ENCODE measurements around the gene ETV6.

ETV6 gene

DNA sequence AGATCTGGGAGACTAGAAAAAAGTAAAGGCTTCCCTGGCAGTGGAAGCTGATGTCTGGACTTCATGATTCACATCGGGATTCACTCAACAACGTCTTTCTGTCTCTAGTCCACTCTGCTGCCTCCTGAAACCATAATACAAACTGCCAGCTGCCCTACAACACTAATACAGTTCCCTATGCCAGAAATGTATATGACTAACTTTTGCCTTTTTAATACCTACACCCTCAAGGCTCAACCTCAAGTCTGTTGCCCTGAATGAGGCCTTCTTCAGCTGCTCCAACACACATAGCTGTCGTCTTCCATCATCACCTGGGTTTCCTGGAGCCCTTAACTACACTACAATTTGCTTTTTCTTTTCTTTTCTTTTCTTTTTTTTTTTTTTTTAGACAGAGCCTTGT, 238.6 kb downstream of the ETV6 start:
- Histone ChIP-seq H3K36me3 (ENCODE audit: insufficient read depth, insufficient read length, low read length) (peaks cover 51% of the 10 kb centered on the region), H3K9ac (ENCODE audit: insufficient read length, low read depth) (no peak overlapping the region), H3K9me3 (ENCODE audit: insufficient read depth, low read length) (no peaks in the 10 kb centered on the region), H3K4me3 (ENCODE audit: insufficient read length, low read depth) (no peak overlapping the region), H3K4me1 (ENCODE audit: insufficient read depth, insufficient read length) (peaks cover 3% of the 10 kb centered on the region), H3K27me3 (ENCODE audit: insufficient read depth, insufficient read length) (no peaks in the 10 kb centered on the region)
- TF ChIP-seq ZNF274 (IDR thresholded peaks at IDR 0.05; ENCODE audit: low read depth, low read length) (no peak), SUZ12 (IDR thresholded peaks at IDR 0.05; ENCODE audit: extremely low read depth, insufficient read depth, insufficient read length) (no peak), YY1 (IDR thresholded peaks at IDR 0.05; ENCODE audit: insufficient read depth, insufficient read length) (no peak)
- DNase-seq (ENCODE audit: low read depth, low spot score) = no peak

DNA sequence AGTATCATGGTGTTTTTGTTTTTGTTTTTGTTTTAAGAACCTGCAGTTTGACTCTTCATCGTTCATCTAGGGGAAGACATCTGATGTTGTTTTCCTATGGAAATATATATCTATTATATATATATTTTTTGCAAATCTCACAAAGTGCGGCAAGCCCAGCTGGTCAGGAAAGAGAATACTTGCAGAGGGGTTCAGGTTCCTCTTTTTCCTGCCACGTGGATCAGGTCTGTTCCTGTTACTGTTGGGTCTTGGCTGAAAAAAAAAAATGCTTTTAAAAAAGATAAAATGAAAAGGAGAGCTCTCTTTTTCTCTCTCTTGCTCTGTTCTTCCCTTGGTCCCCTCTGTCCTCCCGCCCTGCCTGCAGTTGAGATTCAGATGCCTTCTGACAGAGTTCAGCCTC, 241.9 kb downstream of the ETV6 start:
- Histone ChIP-seq H3K4me1 (ENCODE audit: insufficient read depth, insufficient read length) (no peaks in the 10 kb centered on the region), H3K4me3 (ENCODE audit: insufficient read length, low read depth) (no peak overlapping the region), H3K9ac (ENCODE audit: insufficient read length, low read depth) (no peak overlapping the region), H3K36me3 (ENCODE audit: insufficient read depth, insufficient read length, low read length) (peaks cover 48% of the 10 kb centered on the region), H3K27me3 (ENCODE audit: insufficient read depth, insufficient read length) (no peaks in the 10 kb centered on the region), H3K9me3 (ENCODE audit: insufficient read depth, low read length) (no peaks in the 10 kb centered on the region)
- DNase-seq (ENCODE audit: low read depth, low spot score) = no peak
- no peak for TF ChIP-seq YY1 (IDR thresholded peaks at IDR 0.05; ENCODE audit: insufficient read depth, insufficient read length)
- TF ChIP-seq SUZ12 (IDR thresholded peaks at IDR 0.05; ENCODE audit: extremely low read depth, insufficient read depth, insufficient read length) = no peak
- no peak for TF ChIP-seq ZNF274 (IDR thresholded peaks at IDR 0.05; ENCODE audit: low read depth, low read length)

DNA sequence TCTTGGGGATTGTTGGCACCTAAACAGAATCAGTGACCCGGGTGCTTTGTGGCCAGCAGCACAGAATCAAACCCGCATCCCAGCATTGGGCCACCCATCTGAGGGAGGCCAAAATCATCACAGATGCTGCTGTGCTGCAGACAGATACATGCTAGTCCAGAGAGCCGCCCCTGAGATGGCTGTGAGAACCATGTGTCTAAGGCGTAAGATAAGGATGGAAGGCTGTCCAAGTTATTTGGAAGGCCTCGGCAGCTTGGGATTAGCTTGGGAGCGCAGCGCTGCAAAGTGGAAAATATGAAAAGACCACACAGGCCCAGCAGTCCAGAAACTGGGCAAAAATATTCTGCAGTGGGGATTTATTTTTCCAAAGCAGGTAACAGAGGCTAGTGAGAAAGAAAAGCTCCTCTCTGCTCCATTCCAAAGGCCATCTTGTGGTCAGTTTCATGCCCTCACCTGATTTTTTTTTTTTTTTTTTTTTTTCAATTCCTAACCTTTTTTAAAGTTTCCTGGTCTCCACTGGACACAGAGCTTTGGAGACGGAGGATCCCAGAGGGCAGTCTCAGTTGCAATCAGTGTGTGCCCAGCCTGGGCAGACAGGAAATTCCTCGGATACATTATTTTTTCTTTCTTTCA, 242.4 kb downstream of the ETV6 start:
- Histone ChIP-seq H3K27me3 (ENCODE audit: insufficient read depth, insufficient read length) (no peaks in the 10 kb centered on the region), H3K4me1 (ENCODE audit: insufficient read depth, insufficient read length) (no peaks in the 10 kb centered on the region), H3K4me3 (ENCODE audit: insufficient read length, low read depth) (no peak overlapping the region), H3K36me3 (ENCODE audit: insufficient read depth, insufficient read length, low read length) (peaks cover 43% of the 10 kb centered on the region), H3K9me3 (ENCODE audit: insufficient read depth, low read length) (no peaks in the 10 kb centered on the region), H3K9ac (ENCODE audit: insufficient read length, low read depth) (no peak overlapping the region)
- TF ChIP-seq SUZ12 (IDR thresholded peaks at IDR 0.05; ENCODE audit: extremely low read depth, insufficient read depth, insufficient read length) = no peak
- TF ChIP-seq YY1 (IDR thresholded peaks at IDR 0.05; ENCODE audit: insufficient read depth, insufficient read length) = no peak
- no peak for DNase-seq (ENCODE audit: low read depth, low spot score)

DNA sequence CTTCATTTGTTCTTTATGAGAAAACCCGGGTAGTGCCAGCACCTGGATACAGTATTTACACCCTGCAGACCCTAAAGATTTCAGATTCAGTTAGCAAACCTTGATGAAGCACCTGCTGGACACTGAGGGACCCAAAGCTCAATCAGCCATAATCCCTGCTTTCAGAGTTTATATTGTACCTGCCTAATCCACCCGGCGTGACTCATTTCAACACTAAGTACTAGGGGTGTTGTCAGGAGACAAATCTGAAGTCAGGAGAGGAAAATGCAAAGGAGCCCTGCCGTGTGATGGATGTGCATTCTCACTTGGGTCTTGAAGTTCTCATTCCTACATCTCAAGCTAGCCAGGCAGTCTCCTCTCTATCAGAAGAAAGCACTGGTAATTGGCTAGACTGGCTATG, 244.5 kb downstream of the ETV6 start:
- no peaks in the 10 kb centered on the region for H3K27me3 ChIP-seq (ENCODE audit: insufficient read depth, insufficient read length)
- H3K9me3 ChIP-seq (ENCODE audit: insufficient read depth, low read length) = no peaks in the 10 kb centered on the region
- H3K4me1 ChIP-seq (ENCODE audit: insufficient read depth, insufficient read length) = no peaks in the 10 kb centered on the region
- H3K9ac ChIP-seq (ENCODE audit: insufficient read length, low read depth) = no peak overlapping the region
- H3K36me3 ChIP-seq (ENCODE audit: insufficient read depth, insufficient read length, low read length) = peaks cover 30% of the 10 kb centered on the region
- no peak for DNase-seq (ENCODE audit: low read depth, low spot score)
- no peak overlapping the region for H3K4me3 ChIP-seq (ENCODE audit: insufficient read length, low read depth)
- no peak for TF ChIP-seq ZNF274 (IDR thresholded peaks at IDR 0.05; ENCODE audit: low read depth, low read length)
- TF ChIP-seq SUZ12 (IDR thresholded peaks at IDR 0.05; ENCODE audit: extremely low read depth, insufficient read depth, insufficient read length) = no peak
- TF ChIP-seq YY1 (IDR thresholded peaks at IDR 0.05; ENCODE audit: insufficient read depth, insufficient read length) = no peak

DNA sequence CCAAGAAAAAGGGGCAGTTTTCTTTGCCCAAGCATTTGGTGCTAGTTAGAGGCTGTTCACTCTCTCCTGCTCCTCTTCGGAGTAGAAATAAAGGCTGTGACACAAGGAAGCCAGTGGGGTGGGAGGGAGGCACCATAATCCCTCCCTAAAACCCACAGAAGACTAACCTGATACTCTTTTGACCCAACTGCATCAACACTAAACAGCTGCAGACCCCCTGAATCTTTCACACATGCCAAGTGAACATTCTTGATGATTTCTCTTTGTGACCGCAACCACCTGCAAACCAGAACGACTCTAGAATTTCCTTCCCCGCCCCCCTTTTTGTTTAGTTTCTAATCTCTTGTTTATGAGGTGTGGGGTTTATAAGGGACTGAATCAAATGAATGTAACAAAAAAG, 245.4 kb downstream of the ETV6 start:
- Histone ChIP-seq H3K9me3 (ENCODE audit: insufficient read depth, low read length) (no peaks in the 10 kb centered on the region), H3K9ac (ENCODE audit: insufficient read length, low read depth) (no peak overlapping the region), H3K36me3 (ENCODE audit: insufficient read depth, insufficient read length, low read length) (peaks cover 27% of the 10 kb centered on the region), H3K4me3 (ENCODE audit: insufficient read length, low read depth) (no peak overlapping the region), H3K27me3 (ENCODE audit: insufficient read depth, insufficient read length) (no peaks in the 10 kb centered on the region), H3K4me1 (ENCODE audit: insufficient read depth, insufficient read length) (no peaks in the 10 kb centered on the region)
- DNase-seq (ENCODE audit: low read depth, low spot score) = no peak
- TF ChIP-seq YY1 (IDR thresholded peaks at IDR 0.05; ENCODE audit: insufficient read depth, insufficient read length) (no peak), ZNF274 (IDR thresholded peaks at IDR 0.05; ENCODE audit: low read depth, low read length) (no peak), SUZ12 (IDR thresholded peaks at IDR 0.05; ENCODE audit: extremely low read depth, insufficient read depth, insufficient read length) (no peak)

DNA sequence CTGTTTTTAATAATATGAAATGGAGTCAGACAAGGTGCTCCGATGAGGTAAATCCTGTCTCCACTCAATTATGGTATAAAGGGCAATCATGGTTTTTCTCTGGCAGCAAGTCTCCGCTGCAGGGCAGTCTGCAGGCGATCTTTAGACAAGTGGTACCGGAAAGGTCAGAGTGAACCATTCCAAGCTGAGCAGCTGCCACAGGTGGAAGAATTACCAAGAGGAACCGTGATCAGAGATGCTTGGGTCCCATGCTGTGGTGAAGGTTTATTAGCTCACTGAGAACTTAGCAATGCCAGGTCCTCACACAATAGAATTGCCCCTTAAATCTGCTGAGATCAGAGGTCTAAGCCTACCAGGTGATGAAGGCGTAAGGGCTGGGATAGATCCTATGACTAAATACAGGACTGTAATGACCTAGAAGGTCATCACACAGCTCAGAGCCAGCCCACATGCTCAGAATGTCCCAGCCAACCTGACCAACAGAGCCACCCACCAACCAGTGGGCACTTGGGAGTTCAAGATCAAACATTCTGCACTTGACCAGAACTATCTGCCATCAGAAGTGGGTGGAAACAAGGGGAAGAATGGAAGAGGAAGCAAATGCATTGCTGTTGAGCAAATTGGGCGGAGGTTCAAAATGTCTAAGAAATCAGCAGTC, 246.1 kb downstream of the ETV6 start:
- no peaks in the 10 kb centered on the region for H3K9me3 ChIP-seq (ENCODE audit: insufficient read depth, low read length)
- no peaks in the 10 kb centered on the region for H3K27me3 ChIP-seq (ENCODE audit: insufficient read depth, insufficient read length)
- H3K4me3 ChIP-seq (ENCODE audit: insufficient read length, low read depth) = no peak overlapping the region
- no peaks in the 10 kb centered on the region for H3K4me1 ChIP-seq (ENCODE audit: insufficient read depth, insufficient read length)
- H3K9ac ChIP-seq (ENCODE audit: insufficient read length, low read depth) = no peak overlapping the region
- peaks cover 27% of the 10 kb centered on the region for H3K36me3 ChIP-seq (ENCODE audit: insufficient read depth, insufficient read length, low read length)
- DNase-seq (ENCODE audit: low read depth, low spot score) = no peak
- TF ChIP-seq SUZ12 (IDR thresholded peaks at IDR 0.05; ENCODE audit: extremely low read depth, insufficient read depth, insufficient read length) (no peak), ZNF274 (IDR thresholded peaks at IDR 0.05; ENCODE audit: low read depth, low read length) (no peak), YY1 (IDR thresholded peaks at IDR 0.05; ENCODE audit: insufficient read depth, insufficient read length) (no peak)

DNA sequence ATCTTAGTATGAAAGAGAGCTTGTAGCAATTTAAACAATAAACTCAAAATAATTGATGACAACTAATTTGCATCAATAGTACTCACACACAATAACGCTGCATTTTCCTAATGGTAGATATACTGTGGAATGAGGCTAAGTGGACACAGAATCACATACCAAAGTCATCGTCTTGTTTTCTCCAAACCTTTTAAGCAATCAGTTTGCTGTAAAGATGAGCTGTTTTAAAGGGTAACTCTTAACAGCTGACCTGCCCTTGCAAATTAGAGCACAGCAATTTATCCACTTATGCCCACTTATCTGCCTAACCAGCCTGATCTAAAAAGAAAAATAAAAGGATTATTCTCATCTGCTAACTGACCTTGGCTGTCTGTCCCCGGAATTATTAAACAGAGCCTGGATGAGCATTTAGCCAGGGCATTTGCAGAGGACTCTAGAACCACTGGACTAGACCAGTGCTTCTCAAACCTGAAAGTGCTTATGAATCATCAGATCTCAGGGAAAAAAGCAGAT, 247.0 kb downstream of the ETV6 start:
- H3K4me3 ChIP-seq (ENCODE audit: insufficient read length, low read depth) = no peak overlapping the region
- DNase-seq (ENCODE audit: low read depth, low spot score) = no peak
- H3K4me1 ChIP-seq (ENCODE audit: insufficient read depth, insufficient read length) = no peaks in the 10 kb centered on the region
- TF ChIP-seq YY1 (IDR thresholded peaks at IDR 0.05; ENCODE audit: insufficient read depth, insufficient read length) (no peak), SUZ12 (IDR thresholded peaks at IDR 0.05; ENCODE audit: extremely low read depth, insufficient read depth, insufficient read length) (no peak)
- H3K36me3 ChIP-seq (ENCODE audit: insufficient read depth, insufficient read length, low read length) = peaks cover 19% of the 10 kb centered on the region
- H3K9me3 ChIP-seq (ENCODE audit: insufficient read depth, low read length) = no peaks in the 10 kb centered on the region
- H3K9ac ChIP-seq (ENCODE audit: insufficient read length, low read depth) = no peak overlapping the region
- H3K27me3 ChIP-seq (ENCODE audit: insufficient read depth, insufficient read length) = no peaks in the 10 kb centered on the region
